Measurements from ENCODE around the gene CEP126. TPM values are rescaled to one million over a fixed set of nuclear protein-coding genes. Genes with fewer than 3 reads are reported as not detected.
A peak's percentile ranks its signal among the peaks of the same experiment; 100 is the strongest.

The CEP126 gene
- total RNA-seq, 6 donors from 2014 or later = 2.0 to 33.4 (median 8.0) TPM

- DNase-seq = no peak
These were observed 471 bp upstream of the CEP126 start for GRCh38 chr11:101914341-101914737.

GRCh38 chr11:101915791-101916291, 1.0 kb downstream of the CEP126 start:
- Histone ChIP-seq H3K4me3 (peak overlapping the region in 3 of 4 donors; percentile 60 to 71 (median 69)), H3K27ac (peak overlapping the region; percentile 77 to 88 (median 84)), H3K9me3 (no peaks in the 10 kb centered on the region), H3K4me1 (peaks cover 0 to 13% (median 6%) of the 10 kb centered on the region in 4 donors), H3K36me3 (no peaks in the 10 kb centered on the region), H3K27me3 (no peaks in the 10 kb centered on the region)
- DNase-seq (no peak), ATAC-seq (ENCODE audit: low FRiP score in 2 of 2) (peak in 1 of 2 donors; percentile 74)
- TF ChIP-seq POLR2A (IDR thresholded peaks at IDR 0.05) (no peak), EP300 (IDR thresholded peaks at IDR 0.05) (no peak), CTCF (IDR thresholded peaks at IDR 0.05) (no peak), POLR2AphosphoS5 (IDR thresholded peaks at IDR 0.05) (no peak)
- WGBS, 2 donors = 31 to 40% methylated on average over 4 of the region's 4 CpGs

More at GRCh38 chr11:101914341-101914737, 471 bp upstream of the CEP126 start:
- TF ChIP-seq POLR2A (IDR thresholded peaks at IDR 0.05) (no peak), CTCF (IDR thresholded peaks at IDR 0.05) (no peak), POLR2AphosphoS5 (IDR thresholded peaks at IDR 0.05) (no peak), EP300 (IDR thresholded peaks at IDR 0.05) (no peak)
- Histone ChIP-seq H3K36me3 (no peaks in the 10 kb centered on the region), H3K9me3 (no peaks in the 10 kb centered on the region), H3K4me1 (peaks cover 0 to 13% (median 6%) of the 10 kb centered on the region in 4 donors), H3K27ac (peak overlapping the region; percentile 77 to 88 (median 84)), H3K27me3 (no peaks in the 10 kb centered on the region), H3K4me3 (peak overlapping the region in 3 of 4 donors; percentile 60 to 71 (median 69))
- 12 to 13% methylated on average over 6 of the region's 6 CpGs for whole genome bisulfite sequencing, 2 donors
- peak in 1 of 2 donors; percentile 12 for ATAC-seq (ENCODE audit: low FRiP score in 2 of 2)

- peak within 1 kb of the TSS; percentile 77 to 88 (median 84) for H3K27ac ChIP-seq
- H3K9me3 ChIP-seq = no peaks in the 10 kb centered on the region
- WGBS, 2 donors = 69 to 79% methylated on average over 2 of the region's 2 CpGs
- TF ChIP-seq EP300 (IDR thresholded peaks at IDR 0.05) (no peak), CTCF (IDR thresholded peaks at IDR 0.05) (no peak), POLR2AphosphoS5 (IDR thresholded peaks at IDR 0.05) (no peak), POLR2A (IDR thresholded peaks at IDR 0.05) (no peak)
- peaks cover 0 to 13% (median 6%) of the 10 kb centered on the region in 4 donors for H3K4me1 ChIP-seq
- no peak for ATAC-seq (ENCODE audit: low FRiP score in 2 of 2)
- H3K27me3 ChIP-seq = no peaks in the 10 kb centered on the region
- no peak for DNase-seq
- H3K36me3 ChIP-seq = no peaks in the 10 kb centered on the region
- H3K4me3 ChIP-seq = peak within 1 kb of the TSS; percentile 60 to 94 (median 70)
These were observed 1.6 kb downstream of the CEP126 start, which contains the start of gene ANGPTL5 for GRCh38 chr11:101916422-101916821. Gene ANGPTL5, minus strand, starts transcription at chr11:101916522. Its CDS starts 8,613 bp downstream, at chr11:101907909.

- DNase-seq (no peak), ATAC-seq (ENCODE audit: low FRiP score in 2 of 2) (no peak)
- Histone ChIP-seq H3K4me3 (no peak overlapping the region), H3K9me3 (no peaks in the 10 kb centered on the region), H3K27ac (no peak overlapping the region), H3K36me3 (no peaks in the 10 kb centered on the region), H3K27me3 (no peaks in the 10 kb centered on the region), H3K4me1 (peaks cover 0 to 13% (median 6%) of the 10 kb centered on the region in 4 donors)
- TF ChIP-seq EP300 (IDR thresholded peaks at IDR 0.05) (no peak), CTCF (IDR thresholded peaks at IDR 0.05) (no peak), POLR2AphosphoS5 (IDR thresholded peaks at IDR 0.05) (no peak), POLR2A (IDR thresholded peaks at IDR 0.05) (no peak)
These were observed 2.4 kb downstream of the CEP126 start for GRCh38 chr11:101917226-101917625.

GRCh38 chr11:101920992-101921391, 6.2 kb downstream of the CEP126 start:
- Histone ChIP-seq H3K27me3 (no peaks in the 10 kb centered on the region), H3K27ac (no peak overlapping the region), H3K4me1 (no peaks in the 10 kb centered on the region), H3K9me3 (no peaks in the 10 kb centered on the region), H3K36me3 (no peaks in the 10 kb centered on the region), H3K4me3 (no peak overlapping the region)
- ATAC-seq (ENCODE audit: low FRiP score in 2 of 2) = no peak
- TF ChIP-seq POLR2AphosphoS5 (IDR thresholded peaks at IDR 0.05) (no peak), POLR2A (IDR thresholded peaks at IDR 0.05) (no peak)
- DNase-seq = no peak
- 93 to 96% methylated on average over 1 of the region's 1 CpG for WGBS, 2 donors
